GM12878 (cell line): ENCODE data around the gene IMMP2L.

Source experiments
- ATF3 ChIP-seq: IDR thresholded peaks from 2 replicates; pipeline ENCODE4 v1.6.1; 2011; ENCODE audit warnings: low read depth, mild to moderate bottlenecking, low read length, moderate library complexity, borderline replicate concordance; ENCODE audit errors: extremely low read depth
- BRCA1 ChIP-seq: IDR thresholded peaks from 2 replicates; pipeline ENCODE4 v1.6.1; 2011; ENCODE audit warnings: low read depth, low read length, improper control_type of control experiment
- CBFB ChIP-seq: IDR thresholded peaks from 2 replicates; pipeline ENCODE4 v1.6.1; 2016; ENCODE audit warnings: antibody characterized with exemption, low read depth
- CREM ChIP-seq: IDR thresholded peaks from 2 replicates; pipeline ENCODE4 v1.6.1; 2014; ENCODE audit warnings: antibody characterized with exemption, low read depth
- CTCF ChIP-seq, 3 experiments: IDR thresholded peaks in 2 of 3; conservative IDR thresholded peaks in 1 of 3; 2 replicates each; pipeline ENCODE4 v1.5.1; 2011; ENCODE audit warnings: low read depth in 3 of 3, low read length in 3 of 3, mild to moderate bottlenecking in 3 of 3, control low read depth in 2 of 3, moderate library complexity in 2 of 3, inconsistent platforms in 1 of 3, mixed read lengths in 1 of 3; ENCODE audit not compliant: control insufficient read depth in 2 of 3, insufficient read depth in 1 of 3; ENCODE audit errors: extremely low read depth in 1 of 3
- EZH2 ChIP-seq: IDR thresholded peaks from 2 replicates; pipeline ENCODE4 v1.6.1; 2012; ENCODE audit warnings: low read depth, mild to moderate bottlenecking, control low read depth, inconsistent platforms, low read length, borderline replicate concordance; ENCODE audit not compliant: control insufficient read depth
- MLLT1 ChIP-seq: fragments of 450-650 bp; IDR thresholded peaks from 2 replicates; pipeline ENCODE4 v1.6.1; 2016; ENCODE audit warnings: mild to moderate bottlenecking
- NRF1 ChIP-seq: conservative IDR thresholded peaks from 2 replicates; pipeline ENCODE4 v1.6.1; 2011; ENCODE audit warnings: mild to moderate bottlenecking, low read depth, low read length, improper control_type of control experiment
- POLR2AphosphoS5 ChIP-seq: IDR thresholded peaks from 2 replicates; pipeline ENCODE4 v1.6.1; 2011; ENCODE audit warnings: mild to moderate bottlenecking, low read length, inconsistent platforms
- RCOR1 ChIP-seq: conservative IDR thresholded peaks from 2 replicates; pipeline ENCODE4 v1.6.1; 2012; ENCODE audit warnings: low read depth, low read length, improper control_type of control experiment
- RELA ChIP-seq: fragments of 450-650 bp; IDR thresholded peaks from 2 replicates; pipeline ENCODE4 v1.8.0; 2014; ENCODE audit warnings: borderline replicate concordance; ENCODE audit not compliant: partially characterized antibody
- TAF1 ChIP-seq: IDR thresholded peaks from 2 replicates; pipeline ENCODE4 v1.6.1; 2011; ENCODE audit warnings: mild to moderate bottlenecking, low read depth, low read length, borderline replicate concordance
- YY1 ChIP-seq: IDR thresholded peaks from 2 replicates; pipeline ENCODE4 v1.6.1; 2011; ENCODE audit warnings: low read depth, mild to moderate bottlenecking, low read length

- TF ChIP-seq EZH2 (no peak), CBFB (no peak), MLLT1 (no peak), ATF3 (no peak), RCOR1 (no peak), POLR2AphosphoS5 (no peak), BRCA1 (no peak), YY1 (no peak), TAF1 (no peak), CREM (no peak), RELA (no peak), NRF1 (no peak), CTCF (IDR thresholded peaks at IDR 0.05 in 2 of 3, conservative IDR thresholded peaks at IDR 0.05 in 1 of 3; ENCODE audit: control insufficient read depth in 2 of 3, extremely low read depth in 1 of 3, insufficient read depth in 1 of 3, low read depth in 3 of 3, low read length in 3 of 3) (no peak)
Observed at GRCh38 chr7:111282626-111283025, 279.7 kb downstream of the IMMP2L start.
